A673 (cell line): ENCODE measurements around the gene HEBP1.

ENCODE experiments used
- CTCF ChIP-seq: fragments of 300-800, 200-600 bp; sonication (generic); conservative IDR thresholded peaks from 2 replicates; pipeline ENCODE4 v1.5.1; 2017; ENCODE audit warnings: low read depth, mild to moderate bottlenecking, antibody characterized with exemption, low read length, moderate library complexity, mixed read lengths
- EZH2 ChIP-seq: fragments of 200-600 bp; sonication (generic); IDR thresholded peaks from 2 replicates; pipeline ENCODE4 v1.6.1; 2017; ENCODE audit warnings: borderline replicate concordance, low read depth, mild to moderate bottlenecking, mixed read lengths, antibody characterized with exemption, low read length; ENCODE audit not compliant: poor library complexity, severe bottlenecking

DNA sequence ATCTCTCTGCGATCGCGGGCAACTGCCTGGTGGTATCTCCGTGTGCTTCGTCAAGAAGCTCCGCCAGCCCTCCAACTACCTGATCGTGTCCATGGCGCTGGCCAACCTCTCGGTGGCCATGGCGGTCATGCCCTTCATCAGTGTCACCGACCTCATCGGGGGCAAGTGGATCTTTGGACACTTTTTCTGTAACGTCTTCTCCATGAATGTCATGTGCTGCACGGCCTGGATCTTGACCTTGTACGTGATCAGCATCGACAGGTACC lies 1.6 kb upstream of the HEBP1 start:
- TF ChIP-seq CTCF = no peak
- no peak for TF ChIP-seq EZH2
